Mammary epithelial cell (primary cell): ENCODE measurements around the gene FBXO41.

Experiments used
- EZH2 ChIP-seq: IDR thresholded peaks from 2 replicates; pipeline ENCODE4 v1.6.1; 2012; ENCODE audit warnings: low read length, inconsistent platforms, borderline replicate concordance
- TF ChIP-seq, protein P1 (sequence below), 2 donors: IDR thresholded peaks in 1 of 2; conservative IDR thresholded peaks in 1 of 2; 2 replicates each; pipeline ENCODE4 v1.5.1; 2011 to 2012; ENCODE audit warnings: inconsistent platforms in 2 of 2, low read length in 2 of 2, mild to moderate bottlenecking in 2 of 2, control low read depth in 1 of 2, low read depth in 1 of 2; ENCODE audit not compliant: insufficient read depth in 1 of 2; ENCODE audit errors: extremely low read depth in 1 of 2

DNA sequence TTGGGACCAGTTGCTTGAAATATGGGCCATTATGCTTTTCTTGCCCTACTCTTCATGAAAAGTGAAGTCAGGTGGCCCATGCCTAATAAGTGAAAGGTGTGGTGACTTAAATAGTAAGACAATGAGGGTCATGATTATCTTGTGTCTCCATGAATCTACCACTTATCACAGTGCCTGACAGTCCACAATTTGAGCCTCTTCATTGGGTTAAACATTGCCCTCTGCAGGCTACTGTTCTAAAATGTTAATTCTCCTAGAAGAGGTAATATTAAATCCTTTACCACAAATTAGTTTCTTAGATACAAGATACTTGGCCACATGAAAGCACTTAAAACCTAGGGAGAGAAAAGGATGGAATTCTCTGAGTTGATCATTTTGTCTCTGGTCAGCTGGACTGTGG is 5.0 kb upstream of the FBXO41 start:
- TF ChIP-seq EZH2, result no peak
- TF ChIP-seq, protein P1, sequence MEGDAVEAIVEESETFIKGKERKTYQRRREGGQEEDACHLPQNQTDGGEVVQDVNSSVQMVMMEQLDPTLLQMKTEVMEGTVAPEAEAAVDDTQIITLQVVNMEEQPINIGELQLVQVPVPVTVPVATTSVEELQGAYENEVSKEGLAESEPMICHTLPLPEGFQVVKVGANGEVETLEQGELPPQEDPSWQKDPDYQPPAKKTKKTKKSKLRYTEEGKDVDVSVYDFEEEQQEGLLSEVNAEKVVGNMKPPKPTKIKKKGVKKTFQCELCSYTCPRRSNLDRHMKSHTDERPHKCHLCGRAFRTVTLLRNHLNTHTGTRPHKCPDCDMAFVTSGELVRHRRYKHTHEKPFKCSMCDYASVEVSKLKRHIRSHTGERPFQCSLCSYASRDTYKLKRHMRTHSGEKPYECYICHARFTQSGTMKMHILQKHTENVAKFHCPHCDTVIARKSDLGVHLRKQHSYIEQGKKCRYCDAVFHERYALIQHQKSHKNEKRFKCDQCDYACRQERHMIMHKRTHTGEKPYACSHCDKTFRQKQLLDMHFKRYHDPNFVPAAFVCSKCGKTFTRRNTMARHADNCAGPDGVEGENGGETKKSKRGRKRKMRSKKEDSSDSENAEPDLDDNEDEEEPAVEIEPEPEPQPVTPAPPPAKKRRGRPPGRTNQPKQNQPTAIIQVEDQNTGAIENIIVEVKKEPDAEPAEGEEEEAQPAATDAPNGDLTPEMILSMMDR (conservative IDR thresholded peaks at IDR 0.05 in 1 of 2, IDR thresholded peaks at IDR 0.05 in 1 of 2; ENCODE audit: extremely low read depth in 1 of 2, insufficient read depth in 1 of 2, low read depth in 1 of 2, low read length in 2 of 2), result peak in 1 of 2 donors; percentile 9
